GM19043 (cell line): ENCODE data around the gene PTGDR.

Experiments
- ATAC-seq: cut with Tn5 transposase; IDR thresholded peaks from one replicate; pipeline ENCODE4 v1.9.1; 2021; ENCODE audit warnings: low read depth; ENCODE audit not compliant: unreplicated experiment

The PTGDR gene

GRCh38 chr14:52307376-52307775 is 39.9 kb downstream of the PTGDR start:
- ATAC-seq, result no peak

- ATAC-seq, result no peak
These were observed 40.4 kb downstream of the PTGDR start for GRCh38 chr14:52307905-52308304.

- ATAC-seq, result no peak
These were observed 43.0 kb downstream of the PTGDR start for GRCh38 chr14:52310541-52310940.

DNA sequence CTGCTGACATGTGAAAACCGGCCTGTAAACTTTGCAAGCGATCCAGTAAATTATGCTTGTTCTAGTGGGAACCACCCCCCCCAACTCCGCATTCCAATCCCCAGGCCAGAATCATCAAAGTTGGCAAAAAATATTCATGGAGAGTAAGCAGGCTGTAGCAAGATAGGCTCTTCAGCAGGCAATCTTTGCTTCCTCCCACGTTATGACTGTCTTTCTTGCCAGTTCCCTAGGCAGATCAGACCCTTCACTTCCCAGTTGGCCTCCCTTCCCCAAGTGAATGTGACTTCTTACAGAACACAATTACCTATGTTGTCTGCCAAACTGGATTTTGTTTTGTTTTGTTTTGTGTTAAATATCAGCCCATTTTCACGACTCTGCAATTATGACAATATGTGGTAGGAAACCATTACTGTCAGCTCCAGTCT is 45.4 kb downstream of the PTGDR start:
- ATAC-seq, result no peak

- no peak for ATAC-seq
These were observed 46.0 kb downstream of the PTGDR start for GRCh38 chr14:52313462-52313861.

DNA sequence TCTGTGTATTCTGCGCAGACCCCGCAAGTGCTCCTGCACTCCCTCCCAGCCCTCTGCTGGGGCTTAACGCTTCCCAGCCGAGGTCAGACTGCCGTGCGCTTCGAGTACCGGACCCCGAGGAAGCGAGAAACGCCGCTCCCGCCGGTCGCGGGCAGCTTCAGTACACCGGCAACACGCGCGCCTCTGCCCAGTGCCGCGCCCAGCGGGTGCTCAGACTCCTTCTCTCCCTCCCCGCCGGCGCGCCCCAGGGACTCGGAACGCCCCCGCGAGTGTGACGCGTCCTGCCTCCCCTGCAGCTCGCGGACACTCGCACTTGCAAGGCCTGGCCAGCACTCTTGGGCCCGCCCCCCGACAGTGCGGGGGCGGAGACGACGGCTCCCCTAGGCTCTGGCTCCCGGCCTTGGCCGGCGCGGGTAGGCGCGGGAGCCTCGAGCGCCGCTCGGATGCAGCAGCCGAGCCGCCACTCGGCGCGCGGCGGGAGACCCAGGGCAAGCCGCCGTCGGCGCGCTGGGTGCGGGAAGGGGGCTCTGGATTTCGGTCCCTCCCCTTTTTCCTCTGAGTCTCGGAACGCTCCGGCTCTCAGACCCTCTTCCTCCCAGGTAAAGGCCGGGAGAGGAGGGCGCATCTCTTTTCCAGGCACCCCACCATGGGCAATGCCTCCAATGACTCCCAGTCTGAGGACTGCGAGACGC is 46.6 kb downstream of the PTGDR start, which contains the start of gene PTGER2:
TSS of gene PTGER2 (plus strand) at position 410 of the 692 bp plus-strand sequence. CDS start at position 647, 237 bp downstream.
- peak; percentile 42 for ATAC-seq

DNA sequence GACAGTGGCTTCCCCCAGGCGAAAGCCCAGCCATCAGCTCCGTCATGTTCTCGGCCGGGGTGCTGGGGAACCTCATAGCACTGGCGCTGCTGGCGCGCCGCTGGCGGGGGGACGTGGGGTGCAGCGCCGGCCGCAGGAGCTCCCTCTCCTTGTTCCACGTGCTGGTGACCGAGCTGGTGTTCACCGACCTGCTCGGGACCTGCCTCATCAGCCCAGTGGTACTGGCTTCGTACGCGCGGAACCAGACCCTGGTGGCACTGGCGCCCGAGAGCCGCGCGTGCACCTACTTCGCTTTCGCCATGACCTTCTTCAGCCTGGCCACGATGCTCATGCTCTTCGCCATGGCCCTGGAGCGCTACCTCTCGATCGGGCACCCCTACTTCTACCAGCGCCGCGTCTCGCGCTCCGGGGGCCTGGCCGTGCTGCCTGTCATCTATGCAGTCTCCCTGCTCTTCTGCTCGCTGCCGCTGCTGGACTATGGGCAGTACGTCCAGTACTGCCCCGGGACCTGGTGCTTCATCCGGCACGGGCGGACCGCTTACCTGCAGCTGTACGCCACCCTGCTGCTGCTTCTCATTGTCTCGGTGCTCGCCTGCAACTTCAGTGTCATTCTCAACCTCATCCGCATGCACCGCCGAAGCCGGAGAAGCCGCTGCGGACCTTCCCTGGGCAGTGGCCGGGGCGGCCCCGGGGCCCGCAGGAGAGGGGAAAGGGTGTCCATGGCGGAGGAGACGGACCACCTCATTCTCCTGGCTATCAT is 47.3 kb downstream of the PTGDR start:
- ATAC-seq, result no peak

GRCh38 chr14:52315355-52315718 is 47.8 kb downstream of the PTGDR start:
- no peak for ATAC-seq

DNA sequence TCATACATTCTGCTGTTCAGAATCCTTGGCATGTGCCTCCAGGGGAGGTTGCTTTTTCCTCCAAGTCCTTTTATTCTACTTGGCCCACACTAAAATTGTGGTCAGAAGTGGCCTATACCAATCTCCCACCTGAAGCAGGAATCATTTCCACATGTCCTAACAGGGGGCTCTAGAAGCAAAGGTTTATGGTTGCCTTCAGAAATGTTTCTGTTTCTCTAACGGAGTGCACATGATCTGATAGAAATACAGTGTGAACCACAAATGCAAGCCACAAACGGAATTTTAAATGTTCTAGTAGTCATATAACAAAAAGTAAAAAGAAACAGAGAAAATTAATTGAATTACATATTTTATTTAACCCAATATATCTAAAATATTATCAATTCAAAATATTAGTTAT is 50.6 kb downstream of the PTGDR start:
- no peak for ATAC-seq

DNA sequence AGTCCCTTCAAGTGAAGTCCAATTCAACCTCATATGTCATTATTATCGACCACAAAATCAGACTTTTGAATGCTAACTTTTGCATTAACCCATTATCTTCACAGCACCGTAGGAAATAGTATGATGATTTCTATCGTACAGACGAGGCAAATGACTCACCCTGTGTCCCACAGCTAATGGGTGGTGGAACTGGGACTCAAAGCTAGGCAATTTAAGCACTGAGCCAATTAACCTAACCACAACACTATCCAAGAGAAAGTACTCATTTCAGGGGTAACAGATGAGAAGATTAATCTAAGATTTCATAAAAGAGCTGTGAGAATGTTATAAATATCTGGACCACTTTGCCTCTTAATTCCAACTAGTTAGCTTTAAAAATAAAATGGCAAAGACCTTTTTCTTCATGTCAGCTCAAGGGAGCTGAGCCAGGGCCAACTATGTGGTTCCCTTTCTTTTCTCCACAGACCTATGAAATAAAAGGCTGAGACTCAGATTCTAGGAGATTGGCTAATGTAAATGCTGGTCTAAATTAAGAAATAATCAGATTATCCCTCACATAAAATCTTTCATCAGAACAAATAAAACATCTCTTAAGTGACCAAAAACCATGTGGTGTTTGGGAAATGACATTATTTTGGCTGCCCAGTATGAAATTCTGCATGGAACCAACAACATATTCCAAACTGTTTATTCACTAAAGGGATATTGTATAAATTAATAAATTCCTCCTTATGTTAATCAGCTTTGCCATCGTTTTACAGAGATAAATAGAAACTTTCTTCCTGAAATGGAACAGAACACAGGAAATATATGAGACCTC is 51.5 kb downstream of the PTGDR start:
- no peak for ATAC-seq

DNA sequence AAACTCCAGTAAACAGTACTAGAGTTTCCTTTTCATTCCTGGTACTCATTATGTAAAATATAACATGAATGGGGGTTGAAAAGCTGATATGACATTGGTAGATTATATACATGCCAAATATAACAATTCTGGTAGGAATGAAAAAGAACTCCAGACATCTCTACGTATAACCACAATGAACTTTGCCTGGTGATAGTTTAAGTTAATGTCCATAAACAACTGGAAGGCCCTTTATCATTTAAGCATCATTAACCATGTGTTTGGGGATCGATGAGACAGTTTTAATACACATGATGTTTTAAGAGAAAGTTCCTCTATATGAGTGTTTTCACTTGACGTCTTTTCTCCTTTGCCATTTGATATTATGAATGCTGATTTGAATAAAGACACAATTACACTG is 52.4 kb downstream of the PTGDR start:
- no peak for ATAC-seq

DNA sequence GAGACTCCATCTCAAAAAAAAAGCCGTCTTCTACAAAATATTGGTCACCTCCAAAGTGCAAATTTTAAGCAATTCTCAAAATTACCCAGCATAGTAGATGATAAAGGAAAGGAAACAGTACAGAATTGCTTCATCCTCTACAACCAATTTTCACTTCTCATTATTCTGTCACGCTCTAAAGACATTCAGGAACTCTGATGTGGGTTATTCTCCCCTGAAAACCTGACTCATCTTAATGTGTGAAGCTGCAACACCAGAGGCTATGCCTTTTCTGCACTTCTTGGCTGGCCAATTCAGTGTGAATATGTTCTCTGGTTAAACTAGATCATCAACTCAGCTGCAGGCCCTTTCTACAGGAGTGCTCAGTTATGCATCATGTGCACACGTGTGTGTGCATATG is 57.6 kb downstream of the PTGDR start:
- peak; percentile 96 for ATAC-seq

DNA sequence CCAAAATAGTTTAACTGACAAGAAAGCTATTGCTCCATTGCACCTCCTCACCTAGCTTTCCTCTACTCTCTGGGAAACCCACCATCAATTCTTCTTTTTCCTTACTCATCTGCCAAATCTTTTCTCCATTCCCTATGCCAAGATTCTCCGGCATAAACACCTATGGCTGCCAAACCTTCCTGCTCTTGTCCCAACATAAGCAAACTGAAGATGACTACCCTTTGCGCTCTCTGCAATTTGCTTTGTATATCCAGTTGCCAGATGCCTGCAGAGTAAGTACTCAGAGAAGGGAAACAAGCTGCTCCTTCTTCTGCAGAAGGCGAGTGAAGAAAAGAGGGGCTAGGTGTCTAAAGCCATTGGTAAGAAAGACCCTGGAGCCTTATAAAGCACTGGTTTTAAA is 58.1 kb downstream of the PTGDR start:
- ATAC-seq, result no peak
